GM12801 (cell line): ENCODE data around the gene STK24.

Source experiments
- CTCF ChIP-seq: IDR thresholded peaks from one replicate; pipeline ENCODE4 v1.5.1; 2011; ENCODE audit warnings: control low read depth; ENCODE audit not compliant: insufficient read length; ENCODE audit errors: extremely low read depth

The STK24 gene

GRCh38 chr13:98512774-98513665, 63.9 kb downstream of the STK24 start:
- no peak for TF ChIP-seq CTCF

- TF ChIP-seq CTCF = no peak
Observed at GRCh38 chr13:98511435-98511834, 65.5 kb downstream of the STK24 start.

- no peak for TF ChIP-seq CTCF
Observed at GRCh38 chr13:98510156-98510509, 66.8 kb downstream of the STK24 start.

- no peak for TF ChIP-seq CTCF
Observed at GRCh38 chr13:98509271-98510155, 67.4 kb downstream of the STK24 start.

- TF ChIP-seq CTCF = no peak
Observed at GRCh38 chr13:98508685-98509084, 68.2 kb downstream of the STK24 start.

GRCh38 chr13:98508280-98508679, 68.6 kb downstream of the STK24 start:
- TF ChIP-seq CTCF = no peak

GRCh38 chr13:98507282-98507797, 69.6 kb downstream of the STK24 start:
- no peak for TF ChIP-seq CTCF
